GM12878 (cell line): ENCODE data around the gene SEC16A. TPM values are rescaled to one million over a fixed set of nuclear protein-coding genes. Genes with fewer than 3 reads are reported as not detected.

ENCODE experiments used
- ATAC-seq: fragments of 200-7000 bp; cut with Tn5 transposase; 3 replicates; pipeline ENCODE4 v1.9.1; 2020; ENCODE audit warnings: mild to moderate bottlenecking, moderate library complexity
- BruUV-seq: library from RNA; stranded (reverse); fragments of 400-500 nt; replicated peaks from 2 replicates; lab custom pipeline; 2021; lab: Mats Ljungman, UMichigan
- CTCF ChIA-PET: fragments of 300-600 bp; sonication (Branson Sonifier 250); formaldehyde crosslinking; extraction: SDS; loops from one replicate; lab custom pipeline; 2021; ENCODE audit warnings: inconsistent platforms; lab: Yijun Ruan, JAX
- POLR2A ChIA-PET: fragments of 350-600 bp; formaldehyde crosslinking; extraction: SDS; loops from one replicate; lab custom pipeline; 2021; ENCODE audit warnings: inconsistent platforms; lab: Charles Lee
- RAD21 ChIA-PET: fragments of 300-600 bp; sonication (Branson Sonifier 250); formaldehyde crosslinking; loops from one replicate; lab custom pipeline; 2023; ENCODE audit warnings: antibody characterized with exemption; ENCODE audit not compliant: unreplicated experiment; lab: Charles Lee
- SMC1A ChIA-PET: fragments of 300-600 bp; sonication (Branson Sonifier 250); formaldehyde crosslinking; loops from one replicate; lab custom pipeline; 2023; ENCODE audit not compliant: unreplicated experiment, uncharacterized antibody; lab: Charles Lee
- DNase-seq: peaks from one replicate; pipeline ENCODE4 v3.0.0-alpha.2; 2011; ENCODE audit warnings: low read depth, low spot score
- FAIRE-seq: peaks from 3 replicates; lab custom pipeline; 2011; peaks lifted over from hg19 to GRCh38; lab: Jason Lieb, UNC
- H2AFZ ChIP-seq: 2 replicates; pipeline ENCODE4 v1.6.0; 2011; ENCODE audit warnings: low read depth, low read length, control low read depth; ENCODE audit not compliant: control insufficient read depth
- H3K27ac ChIP-seq: 2 replicates; pipeline ENCODE4 v1.5.1; 2011; ENCODE audit warnings: control low read depth; ENCODE audit not compliant: control insufficient read depth, insufficient read depth
- H3K27me3 ChIP-seq, 2 experiments: replicated peaks in 1 of 2; 2 replicates each; pipeline versions ENCODE4 v1.6.0 to v1.6.1; 2011; ENCODE audit warnings: low read length in 1 of 2; ENCODE audit not compliant: control insufficient read depth in 2 of 2, insufficient read depth in 2 of 2
- H3K36me3 ChIP-seq, 2 experiments: 2 replicates each; pipeline ENCODE4 v1.5.1; 2011; ENCODE audit warnings: low read length in 1 of 2; ENCODE audit not compliant: control insufficient read depth in 2 of 2, insufficient read depth in 2 of 2
- H3K4me1 ChIP-seq: 2 replicates; pipeline ENCODE4 v1.6.1; 2011; ENCODE audit warnings: mild to moderate bottlenecking, low read length, moderate library complexity, mixed read lengths; ENCODE audit not compliant: control insufficient read depth, insufficient read depth
- H3K4me2 ChIP-seq: 2 replicates; pipeline ENCODE4 v1.6.0; 2011; ENCODE audit warnings: control low read depth; ENCODE audit not compliant: control insufficient read depth, insufficient read depth
- H3K4me3 ChIP-seq: fragments of 200-600 bp; sonication (generic); 2 replicates; pipeline ENCODE4 v1.5.1; 2016
- H3K79me2 ChIP-seq: 2 replicates; pipeline ENCODE4 v1.6.0; 2011; ENCODE audit warnings: low read length; ENCODE audit not compliant: control insufficient read depth, insufficient read depth
- H3K9ac ChIP-seq: 2 replicates; pipeline ENCODE4 v1.8.0; 2011; ENCODE audit warnings: low read length, control low read depth, mixed read lengths; ENCODE audit not compliant: control insufficient read depth, insufficient read depth
- H3K9me3 ChIP-seq: replicated peaks from 3 replicates; pipeline ENCODE4 v1.5.1; 2011; ENCODE audit warnings: mild to moderate bottlenecking, low read length; ENCODE audit not compliant: control insufficient read depth, insufficient read depth
- H4K20me1 ChIP-seq: 2 replicates; pipeline ENCODE4 v1.6.0; 2011; ENCODE audit not compliant: control insufficient read depth, insufficient read depth
- CBX3 ChIP-seq: fragments of 200-600 bp; sonication (generic); IDR thresholded peaks from 2 replicates; pipeline ENCODE4 v1.6.1; 2016; ENCODE audit warnings: low read depth, borderline replicate concordance
- DPF2 ChIP-seq: fragments of 450-650 bp; IDR thresholded peaks from 2 replicates; pipeline ENCODE4 v1.6.1; 2017; ENCODE audit warnings: mild to moderate bottlenecking
- EED ChIP-seq: sonication (generic); IDR thresholded peaks from 2 replicates; pipeline ENCODE4 v1.6.1; 2016; ENCODE audit warnings: antibody characterized with exemption, low read depth
- HDGF ChIP-seq: fragments of 450-650 bp; IDR thresholded peaks from 2 replicates; pipeline ENCODE4 v1.6.1; 2016; ENCODE audit warnings: antibody characterized with exemption
- IRF3 ChIP-seq: fragments of 450-650 bp; IDR thresholded peaks from 2 replicates; pipeline ENCODE4 v1.6.1; 2014; ENCODE audit warnings: mild to moderate bottlenecking
- KAT2A ChIP-seq: conservative IDR thresholded peaks from 2 replicates; pipeline ENCODE4 v1.6.1; 2011; ENCODE audit warnings: low read depth, low read length; ENCODE audit not compliant: control insufficient read depth
- MEF2A ChIP-seq: IDR thresholded peaks from 2 replicates; pipeline ENCODE4 v1.6.1; 2011; ENCODE audit warnings: low read depth, mild to moderate bottlenecking, low read length, moderate library complexity; ENCODE audit not compliant: insufficient read depth
- PAX5 ChIP-seq: IDR thresholded peaks from 2 replicates; pipeline ENCODE4 v1.6.1; 2011; ENCODE audit warnings: low read depth, low read length, borderline replicate concordance
- POU2F2 ChIP-seq: IDR thresholded peaks from 3 replicates; pipeline ENCODE4 v1.6.1; 2011; ENCODE audit warnings: low read depth, mild to moderate bottlenecking, low read length, borderline replicate concordance
- SIX5 ChIP-seq: IDR thresholded peaks from 2 replicates; pipeline ENCODE4 v1.6.1; 2011; ENCODE audit warnings: mild to moderate bottlenecking, low read depth, low read length, moderate library complexity; ENCODE audit not compliant: severe bottlenecking
- SRF ChIP-seq, 2 experiments: IDR thresholded peaks; 2 replicates each; pipeline ENCODE4 v1.6.1; 2011; ENCODE audit warnings: low read depth in 2 of 2, low read length in 2 of 2, mild to moderate bottlenecking in 1 of 2, moderate library complexity in 1 of 2
- TAF1 ChIP-seq: IDR thresholded peaks from 2 replicates; pipeline ENCODE4 v1.6.1; 2011; ENCODE audit warnings: mild to moderate bottlenecking, low read depth, low read length, borderline replicate concordance
- WRNIP1 ChIP-seq: IDR thresholded peaks from 2 replicates; pipeline ENCODE4 v1.6.1; 2011; ENCODE audit warnings: low read depth, low read length, improper control_type of control experiment, borderline replicate concordance
- ZNF274 ChIP-seq: IDR thresholded peaks from one replicate; pipeline ENCODE4 v1.8.0; 2011; ENCODE audit not compliant: insufficient read length, insufficient read depth
- WGBS: methylation state at CpG from one replicate; pipeline ENCODE4 v1.1.6; 2016; ENCODE audit warnings: low lambda C conversion rate; ENCODE audit not compliant: insufficient replicate concordance, insufficient coverage; ENCODE audit errors: missing lambda C conversion rate; 5-methylcytosine and 5-hydroxymethylcytosine counted together
- in situ Hi-C: fragments of 300-500 bp; cut with MboI; formaldehyde crosslinking; loops from 9 replicates; pipeline ENCODE4 v1.14.3; 2018; ENCODE audit warnings: mixed read lengths
- intact Hi-C: fragments of 100-400 bp; cut with micrococcal nuclease; formaldehyde crosslinking; loops from one replicate; pipeline ENCODE4 v1.14.2; 2022; ENCODE audit not compliant: unreplicated experiment
- polyA plus RNA-seq, 11 experiments: library from polyadenylated mRNA; depleted of rRNA in 4 of 11; unstranded in 6 of 11; stranded (reverse) in 5 of 11; fragments of >200 nt; fragmentation: Nextera tagmentation in 4 of 11; fragmentation: Illumina TruSeq in 1 of 11; extraction: Ambion mirVana in 4 of 11; extraction: Trizol in 1 of 11; gene quantifications; 1 replicate in 1 of 11; 2 replicates in 10 of 11; pipeline versions ENCODE4 v1.2.1 to v1.2.3, GENCODE V29; 2011 to 2016; ENCODE audit warnings: inconsistent platforms in 2 of 11, missing spikeins in 2 of 11, low read depth in 1 of 11
- total RNA-seq, 4 experiments: library from RNA; depleted of rRNA in 3 of 4; stranded (reverse); fragments of >200 nt in 3 of 4; fragmentation: Illumina TruSeq in 1 of 4; extraction: Trizol in 1 of 4; gene quantifications; 2 replicates each; pipeline versions ENCODE4 v1.2.1 to v1.2.3, GENCODE V29; 2013 to 2021
- TF ChIP-seq, protein P1 (sequence below): IDR thresholded peaks from 2 replicates; pipeline ENCODE4 v1.6.1; 2012; ENCODE audit warnings: improper control_type of control experiment, low read depth, low read length; ENCODE audit not compliant: insufficient replicate concordance
- TF ChIP-seq, protein P2 (sequence below): IDR thresholded peaks from 2 replicates; pipeline ENCODE4 v1.6.1; 2011; ENCODE audit warnings: borderline replicate concordance, low read depth, mild to moderate bottlenecking, moderate library complexity, low read length; ENCODE audit not compliant: insufficient read depth, poor library complexity, severe bottlenecking

Gene SEC16A
- total and polyA plus RNA-seq, 10 of the 15 experiments (the other 5 are each of a cell fraction or from before 2014, with no cell fraction given), result 9.9 to 59.1 (median 21.7) TPM

- TF ChIP-seq, protein P1, sequence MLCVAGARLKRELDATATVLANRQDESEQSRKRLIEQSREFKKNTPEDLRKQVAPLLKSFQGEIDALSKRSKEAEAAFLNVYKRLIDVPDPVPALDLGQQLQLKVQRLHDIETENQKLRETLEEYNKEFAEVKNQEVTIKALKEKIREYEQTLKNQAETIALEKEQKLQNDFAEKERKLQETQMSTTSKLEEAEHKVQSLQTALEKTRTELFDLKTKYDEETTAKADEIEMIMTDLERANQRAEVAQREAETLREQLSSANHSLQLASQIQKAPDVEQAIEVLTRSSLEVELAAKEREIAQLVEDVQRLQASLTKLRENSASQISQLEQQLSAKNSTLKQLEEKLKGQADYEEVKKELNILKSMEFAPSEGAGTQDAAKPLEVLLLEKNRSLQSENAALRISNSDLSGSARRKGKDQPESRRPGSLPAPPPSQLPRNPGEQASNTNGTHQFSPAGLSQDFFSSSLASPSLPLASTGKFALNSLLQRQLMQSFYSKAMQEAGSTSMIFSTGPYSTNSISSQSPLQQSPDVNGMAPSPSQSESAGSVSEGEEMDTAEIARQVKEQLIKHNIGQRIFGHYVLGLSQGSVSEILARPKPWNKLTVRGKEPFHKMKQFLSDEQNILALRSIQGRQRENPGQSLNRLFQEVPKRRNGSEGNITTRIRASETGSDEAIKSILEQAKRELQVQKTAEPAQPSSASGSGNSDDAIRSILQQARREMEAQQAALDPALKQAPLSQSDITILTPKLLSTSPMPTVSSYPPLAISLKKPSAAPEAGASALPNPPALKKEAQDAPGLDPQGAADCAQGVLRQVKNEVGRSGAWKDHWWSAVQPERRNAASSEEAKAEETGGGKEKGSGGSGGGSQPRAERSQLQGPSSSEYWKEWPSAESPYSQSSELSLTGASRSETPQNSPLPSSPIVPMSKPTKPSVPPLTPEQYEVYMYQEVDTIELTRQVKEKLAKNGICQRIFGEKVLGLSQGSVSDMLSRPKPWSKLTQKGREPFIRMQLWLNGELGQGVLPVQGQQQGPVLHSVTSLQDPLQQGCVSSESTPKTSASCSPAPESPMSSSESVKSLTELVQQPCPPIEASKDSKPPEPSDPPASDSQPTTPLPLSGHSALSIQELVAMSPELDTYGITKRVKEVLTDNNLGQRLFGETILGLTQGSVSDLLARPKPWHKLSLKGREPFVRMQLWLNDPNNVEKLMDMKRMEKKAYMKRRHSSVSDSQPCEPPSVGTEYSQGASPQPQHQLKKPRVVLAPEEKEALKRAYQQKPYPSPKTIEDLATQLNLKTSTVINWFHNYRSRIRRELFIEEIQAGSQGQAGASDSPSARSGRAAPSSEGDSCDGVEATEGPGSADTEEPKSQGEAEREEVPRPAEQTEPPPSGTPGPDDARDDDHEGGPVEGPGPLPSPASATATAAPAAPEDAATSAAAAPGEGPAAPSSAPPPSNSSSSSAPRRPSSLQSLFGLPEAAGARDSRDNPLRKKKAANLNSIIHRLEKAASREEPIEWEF, result no peak
- no peak for TF ChIP-seq IRF3
Observed at GRCh38 chr9:136397643-136398042, 85.2 kb downstream of the SEC16A start (continued).

DNA sequence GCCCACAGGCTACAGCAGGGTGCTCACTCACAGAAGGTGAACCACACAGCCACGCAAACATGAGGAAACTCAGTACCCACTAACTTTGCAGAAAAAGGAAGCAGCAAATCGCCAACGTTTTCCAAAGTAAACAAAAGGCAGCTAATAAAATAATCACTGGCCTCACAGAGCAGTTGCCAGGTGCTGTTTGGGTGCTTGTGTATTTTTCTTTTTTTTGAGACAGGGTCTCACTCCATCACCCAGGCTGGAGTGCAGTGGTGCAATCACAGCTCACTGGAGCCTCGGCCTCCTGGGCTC is 86.7 kb downstream of the SEC16A start:
- CTCF ChIA-PET, result no interaction called here
- Histone ChIP-seq H3K36me3 (peaks cover 19 to 33% of the 10 kb centered on the region in 2 experiments), H4K20me1 (no peaks in the 10 kb centered on the region), H3K79me2 (peaks cover 26% of the 10 kb centered on the region), H3K4me3 (no peak overlapping the region), H3K27ac (no peak overlapping the region), H3K9me3 (no peaks in the 10 kb centered on the region), H3K4me1 (peaks cover 11% of the 10 kb centered on the region), H3K27me3 (no peaks in the 10 kb centered on the region), H2AFZ (no peak overlapping the region), H3K9ac (no peak overlapping the region), H3K4me2 (no peak overlapping the region)
- no peak for FAIRE-seq
- in situ Hi-C loops, result loop anchor here (5.0 kb wide), 1 partner anchor 59 kb away; no protein-coding TSS in a partner anchor
- WGBS, result 100% methylated on average over 4 of the region's 4 CpGs
- SMC1A ChIA-PET, result no interaction called here
- ATAC-seq, result no peak
- POLR2A ChIA-PET, result no interaction called here
- BruUV-seq, result no TSS peak
- intact Hi-C loops, result no loop called here
- RAD21 ChIA-PET, result no interaction called here
- DNase-seq, result no peak
- TF ChIP-seq SIX5, result no peak
- no peak for TF ChIP-seq SRF (IDR thresholded peaks at IDR 0.05; ENCODE audit: low read depth in 2 of 2, low read length in 2 of 2)
- TF ChIP-seq MEF2A, result no peak
- no peak for TF ChIP-seq HDGF
- TF ChIP-seq DPF2, result no peak
- TF ChIP-seq, protein P2, sequence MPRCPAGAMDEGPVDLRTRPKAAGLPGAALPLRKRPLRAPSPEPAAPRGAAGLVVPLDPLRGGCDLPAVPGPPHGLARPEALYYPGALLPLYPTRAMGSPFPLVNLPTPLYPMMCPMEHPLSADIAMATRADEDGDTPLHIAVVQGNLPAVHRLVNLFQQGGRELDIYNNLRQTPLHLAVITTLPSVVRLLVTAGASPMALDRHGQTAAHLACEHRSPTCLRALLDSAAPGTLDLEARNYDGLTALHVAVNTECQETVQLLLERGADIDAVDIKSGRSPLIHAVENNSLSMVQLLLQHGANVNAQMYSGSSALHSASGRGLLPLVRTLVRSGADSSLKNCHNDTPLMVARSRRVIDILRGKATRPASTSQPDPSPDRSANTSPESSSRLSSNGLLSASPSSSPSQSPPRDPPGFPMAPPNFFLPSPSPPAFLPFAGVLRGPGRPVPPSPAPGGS, result no peak
- TF ChIP-seq PAX5, result no peak
- no peak for TF ChIP-seq EED
- no peak for TF ChIP-seq ZNF274
- no peak for TF ChIP-seq POU2F2
- TF ChIP-seq TAF1, result no peak
- no peak for TF ChIP-seq KAT2A
- TF ChIP-seq CBX3, result no peak
- TF ChIP-seq WRNIP1, result no peak
